Stomach (tissue), 9 donors: ENCODE results near the gene CALN1. TPM values are rescaled to one million over a fixed set of nuclear protein-coding genes. Genes with fewer than 3 reads are reported as not detected.

Experiments
- DNase-seq, 2 donors: peaks; one replicate each; pipeline versions ENCODE4 v3.0.0 to v3.0.0-alpha.2; 2013 to 2019
- H3K27ac ChIP-seq, 5 donors: fragments of 200-600 bp in 4 of 5; sonication (generic) in 4 of 5; one replicate each; pipeline ENCODE4 v1.5.1; 2013 to 2019; ENCODE audit warnings: mild to moderate bottlenecking in 1 of 5, moderate library complexity in 1 of 5
- H3K27me3 ChIP-seq, 3 donors: fragments of 200-600 bp; sonication (generic); one replicate each; pipeline ENCODE4 v1.5.1; 2017 to 2019; ENCODE audit warnings: mixed run types in 1 of 3
- H3K36me3 ChIP-seq, 4 donors: fragments of 200-600 bp; sonication (generic); 1 replicate in 3 of 4; 2 replicates in 1 of 4; pipeline ENCODE4 v1.5.1; 2016 to 2019
- H3K4me1 ChIP-seq, 4 donors: fragments of 200-600 bp; sonication (generic); one replicate each; pipeline ENCODE4 v1.5.1; 2016 to 2019
- H3K4me3 ChIP-seq, 4 donors: fragments of 200-600 bp; sonication (generic) in 3 of 4; one replicate each; pipeline ENCODE4 v1.5.1; 2016 to 2019; ENCODE audit warnings: mild to moderate bottlenecking in 1 of 4
- H3K9me3 ChIP-seq, 4 donors: fragments of 200-600 bp; sonication (generic); one replicate each; pipeline ENCODE4 v1.5.1; 2016 to 2019
- CTCF ChIP-seq, 7 experiments: fragments of 450-650 bp in 4 of 7; fragments of 200-600 bp in 3 of 7; sonication (generic) in 3 of 7; IDR thresholded peaks; one replicate each; pipeline ENCODE4 v1.5.1; 2016 to 2019; ENCODE audit warnings: antibody characterized with exemption in 7 of 7, control low read depth in 2 of 7, mild to moderate bottlenecking in 1 of 7
- EP300 ChIP-seq: sonication (generic); formaldehyde crosslinking; IDR thresholded peaks from one replicate; pipeline ENCODE4 v1.6.1; 2017; ENCODE audit warnings: antibody characterized with exemption
- POLR2A ChIP-seq, 4 donors: fragments of 450-650 bp; IDR thresholded peaks; one replicate each; pipeline ENCODE4 v1.6.1; 2016; ENCODE audit warnings: antibody characterized with exemption in 4 of 4, control low read depth in 2 of 4, mild to moderate bottlenecking in 1 of 4, moderate library complexity in 1 of 4
- POLR2AphosphoS5 ChIP-seq, 3 donors: sonication (generic); formaldehyde crosslinking; IDR thresholded peaks; one replicate each; pipeline ENCODE4 v1.6.1; 2016; ENCODE audit warnings: antibody characterized with exemption in 3 of 3
- WGBS, 5 donors: extraction: QIAGEN DNeasy Blood & Tissue Kit in 3 of 5; methylation state at CpG; one replicate each; pipeline versions ENCODE4 v1.1.5 to v1.1.7; 2013 to 2018; 5-methylcytosine and 5-hydroxymethylcytosine counted together
- intact Hi-C: fragments of 100-400 bp; cut with DNase I; formaldehyde crosslinking; loops from one replicate; pipeline ENCODE4 v1.15.1; 2023; ENCODE audit warnings: low total_unique reads
- polyA plus RNA-seq, 3 donors: library from polyadenylated mRNA; stranded (reverse); fragments of 200-250 nt; gene quantifications; one replicate each; pipeline ENCODE4 v1.2.3, GENCODE V29; 2013
- total RNA-seq, 5 donors: library from RNA; depleted of rRNA; stranded (reverse); fragments of >200 nt; gene quantifications; one replicate each; pipeline versions ENCODE4 v1.1.0 to v1.2.3, GENCODE V29; 2014 to 2016
- donor health status: healthy with polysubstance abuse.
- donor health status: Bipolar disorder and iron deficiency.
- donor health status: healthy.

Gene CALN1
- total and polyA plus RNA-seq, 8 donors: under 0.01 to 51.9 (median 0.37) TPM; not detected in 5

- Histone ChIP-seq H3K9me3 (peaks cover 0 to 7% (median 2%) of the 10 kb centered on the region in 4 donors), H3K4me1 (no peaks in the 10 kb centered on the region), H3K27ac (no peak overlapping the region), H3K27me3 (no peaks in the 10 kb centered on the region), H3K4me3 (no peak overlapping the region), H3K36me3 (no peaks in the 10 kb centered on the region)
- WGBS, 5 donors: 41 to 74% (median 54%) methylated on average over 8 of the region's 8 CpGs
- TF ChIP-seq CTCF (IDR thresholded peaks at IDR 0.05) (no peak), POLR2A (IDR thresholded peaks at IDR 0.05) (no peak), POLR2AphosphoS5 (IDR thresholded peaks at IDR 0.05) (no peak), EP300 (no peak)
- no peak for DNase-seq
- intact Hi-C loops: no loop called here
Measured at GRCh38 chr7:72058579-72058978, 353.6 kb downstream of the CALN1 start.

GRCh38 chr7:72057796-72058195, 354.3 kb downstream of the CALN1 start:
- TF ChIP-seq EP300 (no peak), CTCF (IDR thresholded peaks at IDR 0.05) (no peak), POLR2A (IDR thresholded peaks at IDR 0.05) (no peak), POLR2AphosphoS5 (IDR thresholded peaks at IDR 0.05) (no peak)
- no peaks in the 10 kb centered on the region for H3K27me3 ChIP-seq
- intact Hi-C loops: no loop called here
- WGBS, 5 donors: 61 to 75% (median 63%) methylated on average over 11 of the region's 11 CpGs
- peaks cover 0 to 7% (median 2%) of the 10 kb centered on the region in 4 donors for H3K9me3 ChIP-seq
- DNase-seq: no peak
- no peaks in the 10 kb centered on the region for H3K36me3 ChIP-seq
- H3K4me3 ChIP-seq: no peak overlapping the region
- H3K4me1 ChIP-seq: no peaks in the 10 kb centered on the region
- no peak overlapping the region for H3K27ac ChIP-seq

- H3K27me3 ChIP-seq: no peaks in the 10 kb centered on the region
- intact Hi-C loops: no loop called here
- no peaks in the 10 kb centered on the region for H3K4me1 ChIP-seq
- H3K36me3 ChIP-seq: no peaks in the 10 kb centered on the region
- H3K9me3 ChIP-seq: peaks cover 0 to 7% (median 2%) of the 10 kb centered on the region in 4 donors
- H3K27ac ChIP-seq: no peak overlapping the region
- no peak for TF ChIP-seq EP300
- TF ChIP-seq CTCF (IDR thresholded peaks at IDR 0.05): no peak
- TF ChIP-seq POLR2A (IDR thresholded peaks at IDR 0.05): no peak
- TF ChIP-seq POLR2AphosphoS5 (IDR thresholded peaks at IDR 0.05): no peak
- H3K4me3 ChIP-seq: no peak overlapping the region
- DNase-seq: no peak
- WGBS, 5 donors: 85 to 94% (median 93%) methylated on average over 2 of the region's 2 CpGs
Measured at GRCh38 chr7:72057231-72057630, 354.9 kb downstream of the CALN1 start.

GRCh38 chr7:72055426-72055825, 356.7 kb downstream of the CALN1 start:
- intact Hi-C loops: no loop called here
- 74 to 80% (median 76%) methylated on average over 2 of the region's 2 CpGs for WGBS, 5 donors
- H3K4me3 ChIP-seq: no peak overlapping the region
- no peak overlapping the region for H3K27ac ChIP-seq
- no peaks in the 10 kb centered on the region for H3K27me3 ChIP-seq
- peaks cover 0 to 4% (median under 1%) of the 10 kb centered on the region in 4 donors for H3K9me3 ChIP-seq
- H3K36me3 ChIP-seq: no peaks in the 10 kb centered on the region
- no peaks in the 10 kb centered on the region for H3K4me1 ChIP-seq
- TF ChIP-seq EP300: no peak
- no peak for DNase-seq

GRCh38 chr7:72053292-72053691, 358.8 kb downstream of the CALN1 start:
- Histone ChIP-seq H3K4me3 (no peak overlapping the region), H3K27ac (no peak overlapping the region), H3K36me3 (no peaks in the 10 kb centered on the region), H3K4me1 (no peaks in the 10 kb centered on the region), H3K9me3 (peaks cover 0 to 4% (median 0%) of the 10 kb centered on the region in 4 donors), H3K27me3 (no peaks in the 10 kb centered on the region)
- intact Hi-C loops: no loop called here
- 84 to 95% (median 86%) methylated on average over 4 of the region's 4 CpGs for WGBS, 5 donors
- TF ChIP-seq CTCF (IDR thresholded peaks at IDR 0.05) (no peak), POLR2A (IDR thresholded peaks at IDR 0.05) (no peak), POLR2AphosphoS5 (IDR thresholded peaks at IDR 0.05) (no peak), EP300 (no peak)
- no peak for DNase-seq
